Testis (tissue), 5 donors: ENCODE results near the gene CABCOCO1. TPM values are rescaled to one million over a fixed set of nuclear protein-coding genes. Genes with fewer than 3 reads are reported as not detected.

Source experiments
- DNase-seq: peaks from one replicate; pipeline ENCODE4 v3.0.0-alpha.2; 2019
- H3K27ac ChIP-seq, 2 donors: fragments of 200-600 bp; sonication (generic); one replicate each; pipeline ENCODE4 v1.5.1; 2019
- H3K27me3 ChIP-seq: fragments of 200-600 bp; sonication (generic); one replicate; pipeline ENCODE4 v1.5.1; 2019
- H3K36me3 ChIP-seq: fragments of 200-600 bp; sonication (generic); one replicate; pipeline ENCODE4 v1.5.1; 2017; ENCODE audit warnings: low read depth; ENCODE audit errors: missing control alignments
- H3K4me1 ChIP-seq: fragments of 200-600 bp; sonication (generic); one replicate; pipeline ENCODE4 v1.5.1; 2019
- H3K4me3 ChIP-seq, 2 donors: fragments of 200-600 bp; sonication (generic); one replicate each; pipeline ENCODE4 v1.5.1; 2017 to 2019
- H3K9me3 ChIP-seq: fragments of 200-600 bp; sonication (generic); one replicate; pipeline ENCODE4 v1.5.1; 2017
- POLR2A ChIP-seq: fragments of 450-650 bp; IDR thresholded peaks from one replicate; pipeline ENCODE4 v1.6.1; 2017; ENCODE audit warnings: antibody characterized with exemption, mild to moderate bottlenecking, moderate library complexity
- WGBS, 2 donors: methylation state at CpG; one replicate each; pipeline ENCODE4 v1.1.5; 2018; 5-methylcytosine and 5-hydroxymethylcytosine counted together
- intact Hi-C: fragments of 100-400 bp; cut with DNase I; formaldehyde crosslinking; loops from one replicate; pipeline ENCODE4 v1.15.1; 2023; ENCODE audit warnings: low total_unique reads
- long read RNA-seq, 2 donors: transcript quantifications; one replicate each; lab custom pipeline, GENCODE V29; 2026
- polyA plus RNA-seq: library from polyadenylated mRNA; stranded (reverse); fragments of 350-450 nt; fragmentation: Illumina TruSeq; extraction: RNeasy Lipid Tissue Mini Kit (QIAGEN cat#74804); gene quantifications from one replicate; pipeline ENCODE4 v1.2.3, GENCODE V29; 2014; ENCODE audit warnings: low read depth, low replicate concordance; ENCODE audit not compliant: insufficient read depth
- total RNA-seq, 2 donors: library from RNA; depleted of rRNA; stranded (reverse); fragments of >200 nt; gene quantifications; one replicate each; pipeline ENCODE4 v1.2.3, GENCODE V29; 2016
- TF ChIP-seq, protein P1 (sequence below), 3 experiments: fragments of 450-650 bp in 2 of 3; fragments of 200-600 bp in 1 of 3; sonication (generic) in 1 of 3; IDR thresholded peaks; one replicate each; pipeline ENCODE4 v1.5.1; 2016 to 2019; ENCODE audit warnings: antibody characterized with exemption in 3 of 3, mild to moderate bottlenecking in 2 of 3, moderate library complexity in 1 of 3

CABCOCO1 gene, protein sequence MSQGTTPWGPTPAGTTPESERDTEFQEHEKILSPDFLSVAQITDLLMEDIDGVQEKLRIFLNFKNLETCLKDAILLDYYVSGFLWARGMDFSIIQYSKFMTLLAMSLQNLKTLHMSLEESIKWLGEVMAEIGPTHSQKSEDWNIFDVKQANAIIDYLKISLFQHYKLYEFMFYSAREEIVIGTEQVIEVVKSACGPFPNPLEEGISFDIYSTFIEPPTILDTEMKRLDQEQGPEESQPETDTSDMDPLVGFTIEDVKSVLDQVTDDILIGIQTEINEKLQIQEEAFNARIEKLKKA
- total RNA-seq (10 to 100 TPM in 1 of 2 donors, 1 to 10 TPM in 1; 2.5 to 10.2 TPM), polyA plus RNA-seq (26.0 TPM)
- long read RNA-seq, donor 1, partial matches to known transcripts: 0 of 1 reads
- long read RNA-seq, donor 1, other reads (novel, unspliced or antisense): 0 of 1 reads
- long read RNA-seq, donor 2, partial matches to known transcripts: 0 of 2 reads
- long read RNA-seq, donor 2, other reads (novel, unspliced or antisense): 0 of 2 reads

DNA sequence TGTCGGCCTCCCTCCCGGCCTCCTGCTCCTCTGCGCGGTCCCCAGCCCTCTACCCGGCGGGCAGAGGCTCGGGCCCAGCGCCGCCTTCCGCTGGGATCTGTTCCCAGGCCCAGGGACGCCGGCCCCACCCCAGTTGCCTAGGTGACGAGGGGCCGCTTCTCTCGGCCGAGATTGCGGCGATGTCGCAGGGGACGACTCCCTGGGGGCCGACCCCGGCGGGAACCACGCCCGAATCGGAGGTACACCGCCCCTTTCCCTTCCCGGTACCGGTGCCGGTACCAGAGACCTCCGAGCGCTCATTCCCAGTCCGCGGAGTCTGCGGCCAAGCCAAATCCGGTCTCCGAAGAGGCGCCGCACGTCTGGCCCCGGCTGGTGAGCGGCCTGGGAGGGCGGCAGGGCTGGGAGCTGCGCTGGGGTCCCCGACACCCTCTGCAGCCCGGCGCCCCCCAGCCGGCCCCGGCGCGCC lies at the start of gene CABCOCO1:
CABCOCO1 (plus strand) TSS at position 136 of the 466 bp plus-strand sequence; CDS start at position 180, 44 bp downstream.
- Histone ChIP-seq H3K36me3 (no peaks in the 10 kb centered on the region), H3K4me3 (peak within 1 kb of the TSS; percentile 62 to 73), H3K9me3 (no peaks in the 10 kb centered on the region), H3K27ac (peak within 1 kb of the TSS; percentile 50 to 70), H3K4me1 (peaks cover 3% of the 10 kb centered on the region), H3K27me3 (no peaks in the 10 kb centered on the region)
- TF ChIP-seq, protein P1, sequence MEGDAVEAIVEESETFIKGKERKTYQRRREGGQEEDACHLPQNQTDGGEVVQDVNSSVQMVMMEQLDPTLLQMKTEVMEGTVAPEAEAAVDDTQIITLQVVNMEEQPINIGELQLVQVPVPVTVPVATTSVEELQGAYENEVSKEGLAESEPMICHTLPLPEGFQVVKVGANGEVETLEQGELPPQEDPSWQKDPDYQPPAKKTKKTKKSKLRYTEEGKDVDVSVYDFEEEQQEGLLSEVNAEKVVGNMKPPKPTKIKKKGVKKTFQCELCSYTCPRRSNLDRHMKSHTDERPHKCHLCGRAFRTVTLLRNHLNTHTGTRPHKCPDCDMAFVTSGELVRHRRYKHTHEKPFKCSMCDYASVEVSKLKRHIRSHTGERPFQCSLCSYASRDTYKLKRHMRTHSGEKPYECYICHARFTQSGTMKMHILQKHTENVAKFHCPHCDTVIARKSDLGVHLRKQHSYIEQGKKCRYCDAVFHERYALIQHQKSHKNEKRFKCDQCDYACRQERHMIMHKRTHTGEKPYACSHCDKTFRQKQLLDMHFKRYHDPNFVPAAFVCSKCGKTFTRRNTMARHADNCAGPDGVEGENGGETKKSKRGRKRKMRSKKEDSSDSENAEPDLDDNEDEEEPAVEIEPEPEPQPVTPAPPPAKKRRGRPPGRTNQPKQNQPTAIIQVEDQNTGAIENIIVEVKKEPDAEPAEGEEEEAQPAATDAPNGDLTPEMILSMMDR (IDR thresholded peaks at IDR 0.05): no peak
- no peak for TF ChIP-seq POLR2A
- intact Hi-C loops: no loop called here
- 4 to 6% methylated on average over 19 to 41 of the region's 51 CpGs for WGBS, 2 donors
- DNase-seq: peak; percentile 83

DNA sequence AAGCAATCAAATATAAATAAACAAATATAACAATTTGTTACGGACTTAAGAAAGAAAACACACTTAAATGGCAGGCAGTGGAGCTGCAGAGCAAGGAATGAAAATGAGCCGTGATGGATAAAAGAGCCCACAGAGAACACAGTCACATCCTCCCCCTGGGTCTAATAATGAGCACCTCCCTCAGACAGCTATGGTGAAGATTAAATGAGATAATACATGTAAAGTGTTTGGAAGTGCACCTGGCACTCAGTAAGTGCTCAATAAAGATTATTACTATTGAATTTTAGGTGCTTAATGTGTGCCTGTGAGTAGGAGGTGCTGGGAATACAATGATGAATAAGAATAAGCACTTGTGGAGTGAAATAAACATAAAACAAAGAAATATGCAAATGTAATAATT lies 49.1 kb upstream of the CABCOCO1 start:
- H3K4me3 ChIP-seq: no peak overlapping the region
- intact Hi-C loops: no loop called here
- no peak overlapping the region for H3K27ac ChIP-seq
- no peak for DNase-seq
- no peaks in the 10 kb centered on the region for H3K27me3 ChIP-seq
- WGBS, 2 donors: 85 to 89% methylated on average over 2 of the region's 2 CpGs
- no peaks in the 10 kb centered on the region for H3K36me3 ChIP-seq
- no peak for TF ChIP-seq POLR2A
- TF ChIP-seq, protein P1 (IDR thresholded peaks at IDR 0.05): no peak
- H3K9me3 ChIP-seq: no peaks in the 10 kb centered on the region
- peaks cover 3% of the 10 kb centered on the region for H3K4me1 ChIP-seq

DNA sequence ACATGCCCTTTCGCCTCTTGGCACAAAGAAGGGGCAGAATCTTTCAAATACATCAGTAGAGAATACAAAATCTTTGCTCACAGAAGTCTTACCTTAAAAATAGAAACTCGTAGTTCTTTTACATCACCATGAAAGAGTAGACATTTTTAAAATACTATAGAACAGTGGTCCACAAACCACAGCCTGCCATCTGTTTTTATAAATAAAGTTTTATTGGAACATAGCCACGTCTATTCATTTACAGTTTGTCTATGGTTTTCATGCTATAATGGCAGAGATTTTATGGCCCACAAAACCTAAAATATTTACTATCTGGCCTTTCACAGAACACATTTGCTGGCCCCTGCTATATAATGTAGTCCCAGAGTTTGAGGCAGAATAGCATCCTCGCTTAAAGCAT lies 46.1 kb upstream of the CABCOCO1 start:
- no peak overlapping the region for H3K4me3 ChIP-seq
- intact Hi-C loops: no loop called here
- H3K27me3 ChIP-seq: no peaks in the 10 kb centered on the region
- H3K9me3 ChIP-seq: no peaks in the 10 kb centered on the region
- H3K36me3 ChIP-seq: no peaks in the 10 kb centered on the region
- H3K27ac ChIP-seq: no peak overlapping the region
- peaks cover 3% of the 10 kb centered on the region for H3K4me1 ChIP-seq
- no peak for TF ChIP-seq POLR2A
- TF ChIP-seq, protein P1 (IDR thresholded peaks at IDR 0.05): no peak
- DNase-seq: no peak
- WGBS, 2 donors: 73 to 89% methylated on average over 4 of the region's 4 CpGs

DNA sequence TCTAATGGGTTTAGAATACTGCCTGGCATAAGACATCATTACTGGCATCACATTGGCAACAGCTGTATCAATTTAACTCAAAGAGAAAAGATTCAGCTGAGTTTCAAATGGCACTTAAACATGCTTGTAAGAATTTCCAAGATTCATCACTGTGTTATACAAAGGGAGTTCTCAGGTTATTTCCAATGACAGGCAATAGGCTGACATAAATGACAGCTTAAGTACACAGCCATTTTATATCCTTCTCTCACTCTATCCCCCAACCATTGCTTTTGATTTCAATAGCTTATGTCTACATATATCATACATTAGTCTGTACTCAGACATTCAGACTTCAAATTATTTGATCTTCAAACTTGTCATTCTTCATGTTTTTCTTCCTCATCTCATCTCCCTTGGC lies 45.5 kb upstream of the CABCOCO1 start:
- no peak overlapping the region for H3K27ac ChIP-seq
- DNase-seq: no peak
- H3K4me1 ChIP-seq: peaks cover 3% of the 10 kb centered on the region
- intact Hi-C loops: no loop called here
- no peaks in the 10 kb centered on the region for H3K36me3 ChIP-seq
- H3K27me3 ChIP-seq: no peaks in the 10 kb centered on the region
- no peak overlapping the region for H3K4me3 ChIP-seq
- no peaks in the 10 kb centered on the region for H3K9me3 ChIP-seq
- TF ChIP-seq, protein P1 (IDR thresholded peaks at IDR 0.05): no peak
- TF ChIP-seq POLR2A: no peak
